K562 (cell line): Measurements from ENCODE around the gene SMAP2. TPM values are rescaled to one million over a fixed set of nuclear protein-coding genes. Genes with fewer than 3 reads are reported as not detected.

ENCODE experiments used
- BACH1 ChIP-seq: fragments of 200-800 bp; sonication (Bioruptor generic); IDR thresholded peaks from 2 replicates; pipeline ENCODE4 v1.6.1; 2016; ENCODE audit warnings: missing genetic modification characterization, missing compliant biosample characterization
- E2F3 ChIP-seq: fragments of 250-450 bp; sonication (Bioruptor Pico); IDR thresholded peaks from 2 replicates; pipeline ENCODE4 v1.4.0; 2020; ENCODE audit warnings: mild to moderate bottlenecking
- EGR1 ChIP-seq: fragments of 450-650 bp; conservative IDR thresholded peaks from 2 replicates; pipeline ENCODE4 v1.6.1; 2017; ENCODE audit warnings: mild to moderate bottlenecking
- EHMT2 ChIP-seq: fragments of 450-650 bp; IDR thresholded peaks from 2 replicates; pipeline ENCODE4 v1.6.1; 2018; ENCODE audit warnings: antibody characterized with exemption
- ETV1 ChIP-seq: fragments of 450-650 bp; conservative IDR thresholded peaks from 2 replicates; pipeline ENCODE4 v1.6.1; 2016; ENCODE audit warnings: missing genetic modification characterization, control low read depth, low read depth, missing compliant biosample characterization
- HMG20A ChIP-seq: fragments of 450-650 bp; formaldehyde crosslinking; conservative IDR thresholded peaks from 2 replicates; pipeline ENCODE4 v1.4.0; 2020; ENCODE audit warnings: mild to moderate bottlenecking, mixed read lengths
- MEIS2 ChIP-seq: fragments of 450-650 bp; IDR thresholded peaks from 2 replicates; pipeline ENCODE4 v1.6.1; 2014; ENCODE audit warnings: mild to moderate bottlenecking; ENCODE audit not compliant: partially characterized antibody
- PHB ChIP-seq: fragments of 250-450 bp; sonication (Bioruptor Pico); IDR thresholded peaks from 2 replicates; pipeline ENCODE4 v1.5.0; 2021
- POLR2A ChIP-seq: fragments of 450-650 bp; conservative IDR thresholded peaks from 2 replicates; pipeline ENCODE4 v1.6.1; 2016
- PREB ChIP-seq: sonication (generic); formaldehyde crosslinking; IDR thresholded peaks from 2 replicates; pipeline ENCODE4 v1.8.1; 2023; ENCODE audit warnings: mild to moderate bottlenecking, missing genetic modification reagents
- RB1 ChIP-seq: fragments of 450-650 bp; IDR thresholded peaks from 2 replicates; pipeline ENCODE4 v1.6.1; 2017; ENCODE audit warnings: low read depth, mild to moderate bottlenecking
- RBM14 ChIP-seq: fragments of 200-400 bp; formaldehyde crosslinking; IDR thresholded peaks from 2 replicates; pipeline ENCODE4 v1.6.1; 2018; ENCODE audit warnings: low read depth, mild to moderate bottlenecking, low read length, moderate library complexity, borderline replicate concordance; ENCODE audit not compliant: insufficient read depth
- RNF219 ChIP-seq: fragments of 250-450 bp; sonication (Bioruptor Pico); IDR thresholded peaks from 2 replicates; pipeline ENCODE4 v1.5.0; 2022; ENCODE audit warnings: mild to moderate bottlenecking
- THRA ChIP-seq: fragments of 450-650 bp; IDR thresholded peaks from 2 replicates; pipeline ENCODE4 v1.6.1; 2017; ENCODE audit warnings: mild to moderate bottlenecking, moderate library complexity
- TRIM24 ChIP-seq, 2 experiments: fragments of 450-650 bp; IDR thresholded peaks; 2 replicates each; pipeline ENCODE4 v1.6.1; 2016
- ZBTB17 ChIP-seq: fragments of 450-650 bp; formaldehyde crosslinking; IDR thresholded peaks from 2 replicates; pipeline ENCODE4 v1.4.0; 2020; ENCODE audit warnings: mild to moderate bottlenecking
- ZNF224 ChIP-seq: sonication (generic); formaldehyde crosslinking; IDR thresholded peaks from 2 replicates; pipeline ENCODE4 v1.8.0; 2022; ENCODE audit warnings: mild to moderate bottlenecking, missing genetic modification reagents
- ZNF316 ChIP-seq: fragments of 450-650 bp; IDR thresholded peaks from 2 replicates; pipeline ENCODE4 v1.6.1; 2016
- ZNF354B ChIP-seq: fragments of 250-450 bp; sonication (Bioruptor Pico); IDR thresholded peaks from 2 replicates; pipeline ENCODE4 v1.4.0; 2020
- ZNF830 ChIP-seq: fragments of 250-450 bp; sonication (Bioruptor Pico); IDR thresholded peaks from 2 replicates; pipeline ENCODE4 v1.5.0; 2021; ENCODE audit warnings: mild to moderate bottlenecking
- ZSCAN29 ChIP-seq: fragments of 450-650 bp; IDR thresholded peaks from 2 replicates; pipeline ENCODE4 v1.6.1; 2017
- polyA plus RNA-seq, 8 experiments: library from polyadenylated mRNA; depleted of rRNA in 4 of 8; stranded (reverse) in 5 of 8; unstranded in 3 of 8; fragments of >200 nt; fragmentation: Nextera tagmentation in 2 of 8; fragmentation: Illumina TruSeq in 1 of 8; extraction: Ambion mirVana in 2 of 8; extraction: Trizol in 1 of 8; gene quantifications; 2 replicates each; pipeline versions ENCODE4 v1.2.1 to v1.2.3, GENCODE V29; 2011 to 2014; ENCODE audit warnings: inconsistent platforms in 1 of 8, missing spikeins in 1 of 8
- total RNA-seq, 7 experiments: library from RNA; depleted of rRNA in 6 of 7; stranded (reverse); fragments of >200 nt in 6 of 7; fragmentation: Illumina TruSeq in 2 of 7; extraction: Trizol in 2 of 7; gene quantifications; 2 replicates each; pipeline versions ENCODE4 v1.2.1 to v1.2.3, GENCODE V29; 2011 to 2021; ENCODE audit warnings: low replicate concordance in 1 of 7
- TF ChIP-seq, protein P1 (sequence below): fragments of 250-450 bp; sonication (Bioruptor Pico); IDR thresholded peaks from 2 replicates; pipeline ENCODE4 v1.8.0; 2021; ENCODE audit warnings: moderate library complexity, mild to moderate bottlenecking, inconsistent platforms
- TF ChIP-seq, protein P2 (sequence below): fragments of 250-450 bp; sonication (Bioruptor Pico); IDR thresholded peaks from 2 replicates; pipeline ENCODE4 v1.9.0; 2021; ENCODE audit warnings: mild to moderate bottlenecking, inconsistent platforms

SMAP2 gene
- total and polyA plus RNA-seq, 9 of the 15 experiments (the other 6 are each of a cell fraction or from before 2014, with no cell fraction given) = 38.7 to 212 (median 94.1) TPM

DNA sequence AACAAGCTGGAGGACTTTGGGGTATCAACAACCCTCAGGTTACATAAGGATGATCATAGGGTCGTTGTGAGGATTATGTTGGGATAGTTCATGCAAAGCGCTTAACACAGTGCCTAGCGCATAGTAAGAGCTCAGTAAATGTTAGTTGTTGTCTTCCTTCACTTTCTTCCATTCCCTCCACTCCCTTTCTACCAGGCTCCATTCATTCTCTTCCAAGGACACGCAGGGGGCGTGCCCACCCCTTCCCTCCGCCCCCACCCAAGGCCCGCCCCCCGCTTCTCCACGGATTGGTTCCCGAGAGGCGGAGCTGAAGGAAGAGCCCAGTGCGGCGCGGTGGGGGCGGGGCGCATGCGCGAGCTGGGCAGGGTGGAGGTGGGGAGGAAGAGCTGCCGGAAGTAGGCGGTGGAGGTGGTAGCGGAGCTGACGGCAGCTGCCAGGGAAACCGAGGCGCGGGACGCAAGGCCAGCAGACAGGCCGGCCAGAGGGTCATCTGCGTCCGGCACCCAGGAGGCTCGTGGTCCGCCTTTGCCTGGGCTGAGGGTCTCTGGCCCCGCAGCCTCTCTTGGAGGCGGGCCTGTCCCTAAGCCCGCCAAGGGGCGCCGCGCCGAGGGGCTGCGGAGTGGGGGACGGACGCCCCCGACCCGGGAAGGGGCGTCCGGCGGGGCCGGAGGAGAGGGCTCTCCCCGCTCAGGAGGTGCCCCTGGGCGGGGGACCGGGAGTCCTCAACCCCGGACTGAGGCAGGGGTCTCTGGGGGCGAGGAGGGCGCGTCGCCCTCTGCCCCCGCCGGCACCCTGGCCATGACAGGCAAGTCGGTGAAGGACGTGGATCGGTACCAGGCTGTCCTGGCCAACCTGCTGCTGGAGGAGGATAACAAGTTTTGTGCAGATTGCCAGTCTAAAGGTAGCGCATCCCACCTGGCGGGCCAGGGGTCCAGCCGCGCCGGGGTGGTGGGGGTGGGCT is at the start of gene SMAP2 (continued):
- TF ChIP-seq RNF219 (CRISPR knock-in tag) = no peak
- no peak for TF ChIP-seq ZNF354B
- TF ChIP-seq THRA = no peak
- TF ChIP-seq E2F3 (CRISPR knock-in tag) = peak; percentile 18; the same call in 1 of the 2 replicates
- 0 out of 2 replicates have a peak, but pooled peaks have one; percentile 38 for TF ChIP-seq ZNF830 (CRISPR knock-in tag)
- TF ChIP-seq POLR2A = peak; percentile 79
- peak; percentile 90 for TF ChIP-seq RB1
- TF ChIP-seq HMG20A (CRISPR knock-in tag) = no peak
- peak; percentile 78 for TF ChIP-seq EGR1
- TF ChIP-seq EHMT2 = peak; percentile 44; the same call in 1 of the 2 replicates
- TF ChIP-seq ETV1 = peak; percentile 90
- 0 out of 2 replicates have a peak, but pooled peaks have one; percentile 68 for TF ChIP-seq PHB (CRISPR knock-in tag)
- TF ChIP-seq, protein P1, sequence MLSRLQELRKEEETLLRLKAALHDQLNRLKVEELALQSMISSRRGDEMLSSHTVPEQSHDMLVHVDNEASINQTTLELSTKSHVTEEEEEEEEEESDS = no peak
- no peak for TF ChIP-seq ZNF316
- TF ChIP-seq ZBTB17 (CRISPR knock-in tag) = no peak
- TF ChIP-seq RBM14 = 0 out of 2 replicates have a peak, but pooled peaks have one; percentile 51
- peak; percentile 82 for TF ChIP-seq MEIS2
- no peak for TF ChIP-seq PREB (CRISPR knock-in tag)
- TF ChIP-seq BACH1 (tag) = no peak
- no peak for TF ChIP-seq TRIM24 (IDR thresholded peaks at IDR 0.05)
- TF ChIP-seq ZSCAN29 = no peak
- no peak for TF ChIP-seq ZNF224 (CRISPR knock-in tag)
- TF ChIP-seq, protein P2, sequence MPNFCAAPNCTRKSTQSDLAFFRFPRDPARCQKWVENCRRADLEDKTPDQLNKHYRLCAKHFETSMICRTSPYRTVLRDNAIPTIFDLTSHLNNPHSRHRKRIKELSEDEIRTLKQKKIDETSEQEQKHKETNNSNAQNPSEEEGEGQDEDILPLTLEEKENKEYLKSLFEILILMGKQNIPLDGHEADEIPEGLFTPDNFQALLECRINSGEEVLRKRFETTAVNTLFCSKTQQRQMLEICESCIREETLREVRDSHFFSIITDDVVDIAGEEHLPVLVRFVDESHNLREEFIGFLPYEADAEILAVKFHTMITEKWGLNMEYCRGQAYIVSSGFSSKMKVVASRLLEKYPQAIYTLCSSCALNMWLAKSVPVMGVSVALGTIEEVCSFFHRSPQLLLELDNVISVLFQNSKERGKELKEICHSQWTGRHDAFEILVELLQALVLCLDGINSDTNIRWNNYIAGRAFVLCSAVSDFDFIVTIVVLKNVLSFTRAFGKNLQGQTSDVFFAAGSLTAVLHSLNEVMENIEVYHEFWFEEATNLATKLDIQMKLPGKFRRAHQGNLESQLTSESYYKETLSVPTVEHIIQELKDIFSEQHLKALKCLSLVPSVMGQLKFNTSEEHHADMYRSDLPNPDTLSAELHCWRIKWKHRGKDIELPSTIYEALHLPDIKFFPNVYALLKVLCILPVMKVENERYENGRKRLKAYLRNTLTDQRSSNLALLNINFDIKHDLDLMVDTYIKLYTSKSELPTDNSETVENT (CRISPR knock-in tag) = peak; percentile 87
